ENCODE results near the gene PICALM.
"Not testable (repeated sequence)": the region's sequence is repeated elsewhere in the genome, so short reads cannot be mapped to it uniquely, and the experiment has no call there.

PICALM gene, protein sequence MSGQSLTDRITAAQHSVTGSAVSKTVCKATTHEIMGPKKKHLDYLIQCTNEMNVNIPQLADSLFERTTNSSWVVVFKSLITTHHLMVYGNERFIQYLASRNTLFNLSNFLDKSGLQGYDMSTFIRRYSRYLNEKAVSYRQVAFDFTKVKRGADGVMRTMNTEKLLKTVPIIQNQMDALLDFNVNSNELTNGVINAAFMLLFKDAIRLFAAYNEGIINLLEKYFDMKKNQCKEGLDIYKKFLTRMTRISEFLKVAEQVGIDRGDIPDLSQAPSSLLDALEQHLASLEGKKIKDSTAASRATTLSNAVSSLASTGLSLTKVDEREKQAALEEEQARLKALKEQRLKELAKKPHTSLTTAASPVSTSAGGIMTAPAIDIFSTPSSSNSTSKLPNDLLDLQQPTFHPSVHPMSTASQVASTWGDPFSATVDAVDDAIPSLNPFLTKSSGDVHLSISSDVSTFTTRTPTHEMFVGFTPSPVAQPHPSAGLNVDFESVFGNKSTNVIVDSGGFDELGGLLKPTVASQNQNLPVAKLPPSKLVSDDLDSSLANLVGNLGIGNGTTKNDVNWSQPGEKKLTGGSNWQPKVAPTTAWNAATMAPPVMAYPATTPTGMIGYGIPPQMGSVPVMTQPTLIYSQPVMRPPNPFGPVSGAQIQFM

DNA sequence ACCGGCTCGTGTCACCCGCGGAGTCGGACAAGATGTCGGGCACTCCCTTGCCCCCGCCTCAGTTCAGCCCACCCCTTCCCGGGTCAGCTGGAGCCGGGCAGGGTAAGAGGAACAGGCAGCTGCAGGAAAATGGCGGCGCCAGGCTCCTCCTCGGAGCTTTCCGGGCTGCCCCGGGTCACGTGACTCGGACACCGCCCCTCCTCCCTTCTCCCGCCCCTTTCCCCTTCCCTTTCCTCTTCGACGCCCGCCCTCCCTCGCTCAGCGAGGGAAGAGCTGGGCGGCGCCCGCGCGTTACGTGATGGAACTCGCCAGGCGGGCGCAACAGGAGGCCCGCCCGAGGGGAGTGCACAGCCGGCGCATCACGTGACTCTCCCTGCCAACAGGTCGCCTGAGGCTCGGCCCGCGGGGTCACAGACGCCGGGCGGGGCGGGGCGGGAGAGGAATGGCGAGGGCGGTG is at the start of gene PICALM:
TSS of gene PICALM (minus strand) at position 134 of the 457 bp plus-strand sequence. CDS start 304 bp downstream, outside the sequence.
- DNase-seq (ENCODE audit: low read depth), result peak; percentile 98

DNA sequence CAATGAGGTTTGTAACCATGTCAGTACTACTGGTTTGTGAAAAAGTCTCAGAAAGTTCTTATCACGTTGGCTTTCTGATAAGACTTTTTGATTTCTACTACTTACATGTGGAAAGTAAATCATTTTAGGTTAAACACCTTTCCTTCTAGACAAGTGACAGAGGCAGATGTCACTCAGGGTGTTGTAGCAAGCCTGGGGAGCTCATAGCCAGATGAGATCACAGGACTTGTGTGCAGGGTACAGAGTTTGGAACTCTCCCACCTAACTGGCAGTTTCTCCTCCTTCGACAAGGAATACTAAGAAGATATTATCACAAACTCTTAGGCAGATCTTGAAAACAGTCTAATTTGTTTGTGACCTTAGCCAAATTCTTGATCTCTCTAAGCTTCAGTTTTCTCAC is 49.4 kb upstream of the PICALM start:
- DNase-seq (ENCODE audit: low read depth), result no peak

DNA sequence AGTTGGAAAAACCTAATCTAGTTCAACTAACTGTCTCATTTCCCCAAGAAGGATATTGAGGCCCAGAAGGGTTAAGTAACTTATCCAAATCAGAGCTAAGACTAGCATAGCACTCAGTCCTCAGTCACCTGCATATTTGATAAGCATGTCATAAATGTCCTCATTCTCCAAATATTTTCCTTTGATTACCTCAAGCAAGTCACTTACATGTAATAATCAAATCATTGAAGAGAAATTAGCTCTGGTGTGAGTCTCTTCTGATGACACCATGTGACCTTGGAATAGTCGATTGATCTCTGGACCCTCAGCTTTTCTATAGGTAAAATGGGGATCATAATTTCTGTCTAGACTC is 48.8 kb upstream of the PICALM start:
- no peak for DNase-seq (ENCODE audit: low read depth)

GRCh38 chr11:86117001-86117711 is 48.3 kb upstream of the PICALM start:
- no peak for DNase-seq (ENCODE audit: low read depth)

- DNase-seq (ENCODE audit: low read depth), result no peak
These were observed 47.5 kb upstream of the PICALM start for GRCh38 chr11:86116386-86116726.

DNA sequence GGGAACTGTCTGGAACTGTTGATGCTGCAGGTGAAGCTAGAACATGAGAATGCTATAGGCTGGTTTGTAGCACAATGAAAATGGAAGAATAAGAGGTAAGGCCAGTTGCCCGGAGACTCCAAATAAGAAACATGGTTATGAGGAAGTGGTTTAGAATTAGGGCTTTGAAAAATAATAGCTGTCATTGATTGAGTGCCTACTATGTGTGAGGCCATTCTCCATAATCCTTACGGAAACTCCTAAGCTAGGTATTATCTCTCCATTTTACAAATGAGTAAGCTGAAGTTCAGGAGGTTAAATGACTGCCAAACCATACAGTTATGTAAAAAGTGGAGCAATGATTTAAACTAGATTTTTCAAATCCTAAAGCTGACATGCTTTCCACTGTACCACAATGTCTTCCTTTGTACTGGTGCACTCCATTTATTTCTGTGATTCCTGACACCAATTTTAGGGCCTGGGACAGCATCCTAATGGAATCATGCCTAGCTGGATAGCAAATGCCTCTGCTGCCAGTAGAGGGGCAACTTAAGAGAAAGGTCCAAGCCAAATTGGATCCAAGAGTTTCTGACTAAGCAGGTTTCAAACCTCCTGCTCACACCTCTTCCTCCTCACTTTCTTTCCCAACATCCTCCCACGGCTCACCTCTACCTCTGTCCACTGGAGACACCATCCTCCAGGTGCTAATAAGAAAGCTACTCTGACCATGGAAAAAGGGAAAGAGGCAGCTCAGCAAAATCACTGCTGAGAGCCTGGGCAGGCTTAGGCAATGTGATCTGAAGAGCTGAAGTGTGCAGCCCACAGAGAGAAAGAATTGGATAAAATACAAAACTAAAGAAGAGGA is 46.9 kb upstream of the PICALM start:
- DNase-seq (ENCODE audit: low read depth), result no peak

GRCh38 chr11:86108890-86109638 is 40.2 kb upstream of the PICALM start:
- no peak for DNase-seq (ENCODE audit: low read depth)

- no peak for DNase-seq (ENCODE audit: low read depth)
These were observed 39.3 kb upstream of the PICALM start for GRCh38 chr11:86108191-86108590.

- DNase-seq (ENCODE audit: low read depth), result no peak
These were observed 38.0 kb upstream of the PICALM start for GRCh38 chr11:86106916-86107315.

- DNase-seq (ENCODE audit: low read depth), result not testable (repeated sequence)
These were observed 37.1 kb upstream of the PICALM start for GRCh38 chr11:86106031-86106430.

GRCh38 chr11:86105601-86106000 is 36.7 kb upstream of the PICALM start:
- DNase-seq (ENCODE audit: low read depth), result not testable (repeated sequence)

DNA sequence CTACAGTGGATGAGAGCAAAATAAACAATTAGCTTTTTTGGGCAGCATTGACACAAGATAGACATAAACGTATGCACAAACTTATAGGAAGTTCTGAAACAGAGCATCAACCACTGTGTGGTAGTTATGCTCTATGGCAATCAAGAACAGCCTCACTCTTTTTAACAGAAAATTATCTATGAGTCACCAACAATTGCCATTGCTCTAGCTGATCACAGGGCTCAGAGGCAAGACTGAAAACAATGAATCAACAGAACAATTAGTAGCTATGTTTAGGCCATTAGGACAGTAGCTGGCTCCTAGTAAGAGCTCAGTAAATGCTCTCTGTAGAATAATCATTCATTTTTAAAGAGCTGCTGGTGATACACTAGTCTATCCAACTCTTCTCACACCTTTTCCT is 34.9 kb upstream of the PICALM start:
- DNase-seq (ENCODE audit: low read depth), result no peak

DNA sequence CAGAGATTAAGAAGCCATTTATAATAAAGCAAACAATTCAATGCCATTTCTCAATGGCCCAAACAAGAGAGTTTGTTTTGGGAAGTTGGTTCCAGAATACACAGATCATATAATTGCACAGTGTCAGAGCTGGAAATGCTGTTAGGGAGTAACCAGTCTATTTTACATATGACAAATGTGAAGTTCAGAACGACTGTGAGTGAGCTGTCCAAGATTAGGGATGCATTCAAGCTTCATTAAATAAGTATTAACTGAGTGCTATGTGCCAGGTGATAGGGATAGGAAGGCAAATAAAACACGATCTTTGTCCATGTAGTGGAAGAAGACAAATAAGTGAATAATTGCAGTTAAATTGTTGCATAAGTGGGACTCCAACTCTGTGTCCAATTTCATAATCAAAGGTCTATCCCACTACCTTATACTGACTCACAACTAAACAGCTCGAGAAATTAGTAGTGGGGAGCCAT is 33.1 kb upstream of the PICALM start:
- no peak for DNase-seq (ENCODE audit: low read depth)

GRCh38 chr11:86101493-86101892 is 32.6 kb upstream of the PICALM start:
- DNase-seq (ENCODE audit: low read depth), result no peak

GRCh38 chr11:86099874-86100273 is 31.0 kb upstream of the PICALM start:
- DNase-seq (ENCODE audit: low read depth), result no peak

DNA sequence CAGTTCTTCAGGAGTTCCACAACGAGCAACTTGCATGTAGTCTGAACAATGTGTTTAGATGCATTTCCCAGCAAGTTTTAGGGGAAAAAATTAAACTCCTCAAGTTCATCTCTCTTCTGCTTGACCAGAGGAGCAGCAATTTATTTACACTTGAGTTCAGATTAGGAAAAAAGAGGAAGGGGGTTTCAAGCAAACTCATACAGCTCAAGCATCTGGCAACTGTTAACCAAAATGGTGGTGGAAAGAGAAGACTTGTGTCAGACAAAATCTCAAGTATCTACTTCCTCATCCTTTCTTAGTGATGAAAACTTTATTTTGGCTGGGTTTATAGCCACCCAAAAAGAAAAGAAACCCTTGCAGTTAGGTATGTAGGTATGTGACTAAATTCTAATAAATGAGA is 29.1 kb upstream of the PICALM start:
- DNase-seq (ENCODE audit: low read depth), result no peak

DNA sequence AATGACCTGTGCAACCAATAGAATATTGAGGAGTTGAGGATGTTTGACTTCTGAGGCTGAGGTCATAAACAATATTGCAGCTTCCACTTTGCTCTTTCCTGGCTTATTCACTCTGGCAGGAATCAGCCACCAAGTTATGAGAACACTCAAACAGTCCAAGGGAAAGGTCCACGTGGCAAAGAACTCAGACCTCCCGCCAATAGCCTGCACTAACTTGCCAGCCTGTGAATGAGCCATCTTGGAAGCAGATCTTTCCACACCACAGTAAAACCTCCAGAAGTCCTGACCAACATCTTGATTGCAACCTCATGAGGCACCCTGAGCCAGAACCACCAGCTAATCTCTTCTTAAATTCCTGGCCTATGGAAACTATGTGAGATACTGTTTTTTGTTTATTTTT is 22.7 kb upstream of the PICALM start:
- no peak for DNase-seq (ENCODE audit: low read depth)

DNA sequence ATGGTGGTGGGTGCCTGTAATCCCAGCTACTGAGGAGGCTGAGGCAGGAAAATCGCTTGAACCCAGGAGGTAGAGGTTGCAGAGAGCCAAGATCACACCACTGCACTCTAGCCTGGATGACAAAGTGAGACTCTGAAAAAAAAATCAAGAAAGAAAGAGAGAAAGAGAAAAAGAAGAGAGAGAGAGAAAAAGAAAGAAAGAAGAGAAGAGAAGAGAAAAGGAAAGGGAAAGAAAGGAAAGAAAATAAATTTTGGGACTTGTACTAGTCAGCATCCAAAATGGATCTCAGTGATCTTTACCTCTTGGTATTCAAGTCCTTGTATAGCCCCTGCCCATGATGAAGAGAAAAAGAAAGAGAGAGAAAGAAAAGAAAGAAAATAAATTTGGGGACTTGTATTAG is 22.2 kb upstream of the PICALM start:
- DNase-seq (ENCODE audit: low read depth), result no peak

GRCh38 chr11:86089659-86090058 is 20.8 kb upstream of the PICALM start:
- DNase-seq (ENCODE audit: low read depth), result no peak

DNA sequence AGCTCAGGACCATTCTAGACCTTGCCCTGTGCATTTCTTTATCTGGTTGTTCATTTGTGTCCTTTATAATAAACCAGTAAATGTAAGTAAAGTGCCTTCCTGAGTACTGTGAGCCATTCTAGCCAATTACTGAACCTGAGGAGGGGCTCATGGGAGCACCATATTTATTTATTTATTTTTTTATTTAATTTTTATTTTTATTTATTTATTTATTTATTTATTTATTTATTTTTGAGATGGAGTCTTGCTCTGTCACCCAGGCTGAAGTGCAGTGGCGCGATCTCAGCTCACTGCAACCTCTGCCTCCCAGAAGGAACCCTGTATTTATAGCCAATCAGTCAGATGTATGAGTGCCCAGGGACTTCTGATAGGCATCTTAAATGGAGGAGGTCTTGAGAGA is 18.8 kb upstream of the PICALM start:
- not testable (repeated sequence) for DNase-seq (ENCODE audit: low read depth)

- no peak for DNase-seq (ENCODE audit: low read depth)
These were observed 18.4 kb upstream of the PICALM start for GRCh38 chr11:86087256-86087655.

Data from fibroblast of the conjunctiva (primary cell).